Gastrocnemius medialis (tissue), 4 donors: ENCODE results near the gene SEMG2. TPM values are rescaled to one million over a fixed set of nuclear protein-coding genes. Genes with fewer than 3 reads are reported as not detected.

ENCODE experiments used
- ATAC-seq, 2 donors: fragments of 150-250 bp; one replicate each; pipeline ENCODE4 v1.9.1; 2016
- DNase-seq, 2 donors: peaks; one replicate each; pipeline ENCODE4 v3.0.0-alpha.2; 2019
- H3K27ac ChIP-seq, 4 donors: fragments of 200-600 bp; sonication (generic); 1 replicate in 1 of 4; 2 replicates in 3 of 4; pipeline ENCODE4 v1.5.1; 2016 to 2018; ENCODE audit warnings: mild to moderate bottlenecking in 2 of 4, moderate library complexity in 1 of 4
- H3K27me3 ChIP-seq, 3 donors: fragments of 200-600 bp; sonication (generic) in 2 of 3; 1 replicate in 1 of 3; 2 replicates in 2 of 3; pipeline versions ENCODE4 v1.5.1 to v1.6.0; 2016 to 2019; ENCODE audit warnings: mild to moderate bottlenecking in 1 of 3, moderate library complexity in 1 of 3
- H3K36me3 ChIP-seq, 2 donors: fragments of 200-600 bp; sonication (generic) in 1 of 2; one replicate each; pipeline ENCODE4 v1.5.1; 2017 to 2018
- H3K4me1 ChIP-seq, 2 donors: fragments of 200-600 bp; sonication (generic) in 1 of 2; one replicate each; pipeline ENCODE4 v1.5.1; 2016 to 2017; ENCODE audit warnings: mild to moderate bottlenecking in 2 of 2
- H3K4me3 ChIP-seq, 4 donors: fragments of 200-600 bp; sonication (generic) in 3 of 4; 1 replicate in 1 of 4; 2 replicates in 3 of 4; pipeline ENCODE4 v1.5.1; 2016 to 2019; ENCODE audit warnings: mild to moderate bottlenecking in 2 of 4
- H3K9me3 ChIP-seq, 3 donors: fragments of 200-600 bp; sonication (generic) in 2 of 3; 1 replicate in 1 of 3; 2 replicates in 2 of 3; pipeline ENCODE4 v1.5.1; 2016 to 2019
- POLR2A ChIP-seq, 2 donors: fragments of 450-650 bp; IDR thresholded peaks; one replicate each; pipeline ENCODE4 v1.6.1; 2017; ENCODE audit warnings: antibody characterized with exemption in 2 of 2, mild to moderate bottlenecking in 2 of 2, moderate library complexity in 2 of 2
- in situ Hi-C, 4 donors: fragments of 200-750 bp; cut with MboI; loops; one replicate each; pipeline versions ENCODE4 v1.15.0 to v1.8.0; 2017; ENCODE audit warnings: low sequenced_read_pairs in 4 of 4
- intact Hi-C: fragments of 100-400 bp; cut with DNase I; formaldehyde crosslinking; loops from one replicate; pipeline ENCODE4 v1.15.1; 2023; ENCODE audit warnings: low total_unique reads
- total RNA-seq, 4 donors: library from RNA; depleted of rRNA; stranded (reverse); fragments of >200 nt; gene quantifications; one replicate each; pipeline versions ENCODE4 v1.1.0 to v1.2.3, GENCODE V29; 2016
- TF ChIP-seq, protein P1 (sequence below), 5 experiments: fragments of 450-650 bp in 3 of 5; fragments of 200-600 bp in 2 of 5; sonication (generic) in 2 of 5; IDR thresholded peaks in 4 of 5; conservative IDR thresholded peaks in 1 of 5; 1 replicate in 4 of 5; 2 replicates in 1 of 5; pipeline ENCODE4 v1.5.1; 2016 to 2019; ENCODE audit warnings: antibody characterized with exemption in 5 of 5, mild to moderate bottlenecking in 3 of 5, moderate library complexity in 3 of 5

Gene SEMG2
- total RNA-seq, 4 donors from 2014 or later = not detected

DNA sequence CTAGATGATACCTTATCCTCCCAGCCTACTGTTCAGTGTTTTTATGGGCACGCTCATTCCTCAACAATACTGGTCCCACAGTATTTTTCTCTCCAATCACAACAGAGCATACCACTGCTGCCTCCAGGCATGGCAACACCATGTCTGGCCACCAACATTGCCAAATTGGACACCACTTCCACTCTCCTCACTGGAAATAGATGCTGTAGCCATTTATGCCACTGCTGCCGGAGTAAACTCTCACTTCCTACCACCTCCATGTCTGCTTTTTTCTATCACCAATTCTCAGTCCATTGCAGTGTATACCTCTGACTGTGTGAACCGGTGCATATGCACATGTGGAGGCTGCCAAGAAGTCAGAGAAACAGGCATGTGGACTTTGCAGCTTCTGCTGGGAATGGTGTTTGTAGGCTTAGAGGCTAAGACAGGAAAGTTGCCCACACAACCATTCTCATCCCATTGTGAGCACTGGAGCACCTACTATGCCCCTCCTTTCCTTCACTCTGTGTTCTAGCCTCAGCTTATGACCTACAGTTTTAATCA is 32.0 kb upstream of the SEMG2 start:
- no peak for ATAC-seq
- intact Hi-C loops (no loop called here), in situ Hi-C loops (no loop called here)
- no peak for DNase-seq
- TF ChIP-seq POLR2A (IDR thresholded peaks at IDR 0.05) = no peak
- TF ChIP-seq, protein P1, sequence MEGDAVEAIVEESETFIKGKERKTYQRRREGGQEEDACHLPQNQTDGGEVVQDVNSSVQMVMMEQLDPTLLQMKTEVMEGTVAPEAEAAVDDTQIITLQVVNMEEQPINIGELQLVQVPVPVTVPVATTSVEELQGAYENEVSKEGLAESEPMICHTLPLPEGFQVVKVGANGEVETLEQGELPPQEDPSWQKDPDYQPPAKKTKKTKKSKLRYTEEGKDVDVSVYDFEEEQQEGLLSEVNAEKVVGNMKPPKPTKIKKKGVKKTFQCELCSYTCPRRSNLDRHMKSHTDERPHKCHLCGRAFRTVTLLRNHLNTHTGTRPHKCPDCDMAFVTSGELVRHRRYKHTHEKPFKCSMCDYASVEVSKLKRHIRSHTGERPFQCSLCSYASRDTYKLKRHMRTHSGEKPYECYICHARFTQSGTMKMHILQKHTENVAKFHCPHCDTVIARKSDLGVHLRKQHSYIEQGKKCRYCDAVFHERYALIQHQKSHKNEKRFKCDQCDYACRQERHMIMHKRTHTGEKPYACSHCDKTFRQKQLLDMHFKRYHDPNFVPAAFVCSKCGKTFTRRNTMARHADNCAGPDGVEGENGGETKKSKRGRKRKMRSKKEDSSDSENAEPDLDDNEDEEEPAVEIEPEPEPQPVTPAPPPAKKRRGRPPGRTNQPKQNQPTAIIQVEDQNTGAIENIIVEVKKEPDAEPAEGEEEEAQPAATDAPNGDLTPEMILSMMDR (IDR thresholded peaks at IDR 0.05 in 4 of 5, conservative IDR thresholded peaks at IDR 0.05 in 1 of 5) = no peak
- H3K36me3 ChIP-seq = no peaks in the 10 kb centered on the region
- no peaks in the 10 kb centered on the region for H3K4me1 ChIP-seq
- H3K27ac ChIP-seq = no peak overlapping the region
- H3K9me3 ChIP-seq = no peaks in the 10 kb centered on the region
- no peak overlapping the region for H3K4me3 ChIP-seq
- no peaks in the 10 kb centered on the region for H3K27me3 ChIP-seq

DNA sequence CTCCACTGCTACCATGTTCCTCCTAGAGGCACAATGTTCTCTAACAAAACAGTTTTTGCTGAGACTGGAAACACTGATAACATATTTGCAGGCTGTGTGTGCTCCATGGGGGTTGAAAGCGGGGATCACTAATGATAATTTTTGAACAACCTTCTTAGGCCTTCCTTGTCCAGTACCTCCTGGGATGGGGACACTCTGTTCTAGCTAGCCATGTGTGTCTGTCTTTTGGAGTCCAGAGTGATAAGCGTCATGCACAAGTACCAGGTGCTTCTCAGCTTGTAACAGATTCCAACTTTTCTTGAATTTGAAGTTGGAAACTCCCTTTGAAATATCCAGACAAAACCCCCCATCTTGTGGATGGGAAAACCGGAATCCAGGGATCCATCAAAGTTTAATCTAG is 31.3 kb upstream of the SEMG2 start:
- no peak for ATAC-seq
- intact Hi-C loops = no loop called here
- H3K36me3 ChIP-seq = no peaks in the 10 kb centered on the region

DNA sequence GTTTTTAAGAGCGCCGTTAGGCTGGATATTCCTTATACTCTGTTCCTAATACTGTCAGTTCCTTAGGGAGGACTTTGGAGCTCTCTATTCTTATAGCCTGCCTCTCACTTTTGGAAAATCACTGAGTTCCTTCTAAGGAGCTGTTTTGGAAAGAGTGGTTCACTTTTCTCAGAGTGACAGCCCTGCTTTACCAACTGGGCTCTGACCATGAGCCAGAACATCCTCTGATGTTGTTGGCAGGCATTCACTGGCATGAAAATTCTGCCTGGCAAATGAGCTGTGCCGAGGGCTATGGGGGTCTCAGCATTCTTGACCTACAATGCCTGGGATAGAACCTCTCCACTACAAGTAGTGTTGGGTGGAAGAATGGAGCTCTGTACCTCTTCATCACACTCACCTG is 29.2 kb upstream of the SEMG2 start:
- intact Hi-C loops (no loop called here), in situ Hi-C loops (no loop called here)
- no peaks in the 10 kb centered on the region for H3K36me3 ChIP-seq
- no peaks in the 10 kb centered on the region for H3K27me3 ChIP-seq
- H3K9me3 ChIP-seq = no peaks in the 10 kb centered on the region
- no peaks in the 10 kb centered on the region for H3K4me1 ChIP-seq
- H3K27ac ChIP-seq = no peak overlapping the region
- no peak for ATAC-seq
- H3K4me3 ChIP-seq = no peak overlapping the region
- TF ChIP-seq POLR2A (IDR thresholded peaks at IDR 0.05) = no peak
- TF ChIP-seq, protein P1 (IDR thresholded peaks at IDR 0.05 in 4 of 5, conservative IDR thresholded peaks at IDR 0.05 in 1 of 5) = no peak
- DNase-seq = no peak

More for the DNA sequence above, 31.3 kb upstream of the SEMG2 start:
- Histone ChIP-seq H3K4me3 (no peak overlapping the region), H3K9me3 (no peaks in the 10 kb centered on the region), H3K27ac (no peak overlapping the region), H3K27me3 (no peaks in the 10 kb centered on the region), H3K4me1 (no peaks in the 10 kb centered on the region)
- DNase-seq = no peak
- TF ChIP-seq POLR2A (IDR thresholded peaks at IDR 0.05) = no peak
- TF ChIP-seq, protein P1 (IDR thresholded peaks at IDR 0.05 in 4 of 5, conservative IDR thresholded peaks at IDR 0.05 in 1 of 5) = no peak
- in situ Hi-C loops = no loop called here

DNA sequence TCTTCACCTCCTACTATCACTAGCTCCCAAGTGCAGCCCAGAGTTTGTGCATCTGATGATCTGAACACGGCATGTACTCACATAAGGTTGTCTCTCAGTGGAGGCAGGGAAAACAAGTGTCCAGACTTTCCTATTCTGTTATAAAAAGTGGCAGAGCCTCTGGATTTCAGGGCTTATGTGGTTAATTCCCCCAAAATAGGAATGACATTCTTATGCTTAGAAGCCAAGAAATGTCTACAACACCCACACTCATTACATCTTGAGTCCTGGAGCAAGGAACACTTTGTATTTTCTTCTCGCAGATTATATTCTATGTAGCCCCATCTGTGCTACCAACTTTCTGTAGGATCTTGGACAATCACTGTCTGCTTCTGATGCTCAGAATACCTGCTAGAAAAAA is 27.8 kb upstream of the SEMG2 start:
- no peak for ATAC-seq
- Histone ChIP-seq H3K4me1 (no peaks in the 10 kb centered on the region), H3K27me3 (no peaks in the 10 kb centered on the region), H3K36me3 (no peaks in the 10 kb centered on the region), H3K4me3 (no peak overlapping the region), H3K27ac (no peak overlapping the region), H3K9me3 (no peaks in the 10 kb centered on the region)
- no peak for DNase-seq
- intact Hi-C loops = no loop called here
- in situ Hi-C loops = no loop called here
- TF ChIP-seq POLR2A (IDR thresholded peaks at IDR 0.05) = no peak
- TF ChIP-seq, protein P1 (IDR thresholded peaks at IDR 0.05 in 4 of 5, conservative IDR thresholded peaks at IDR 0.05 in 1 of 5) = no peak

DNA sequence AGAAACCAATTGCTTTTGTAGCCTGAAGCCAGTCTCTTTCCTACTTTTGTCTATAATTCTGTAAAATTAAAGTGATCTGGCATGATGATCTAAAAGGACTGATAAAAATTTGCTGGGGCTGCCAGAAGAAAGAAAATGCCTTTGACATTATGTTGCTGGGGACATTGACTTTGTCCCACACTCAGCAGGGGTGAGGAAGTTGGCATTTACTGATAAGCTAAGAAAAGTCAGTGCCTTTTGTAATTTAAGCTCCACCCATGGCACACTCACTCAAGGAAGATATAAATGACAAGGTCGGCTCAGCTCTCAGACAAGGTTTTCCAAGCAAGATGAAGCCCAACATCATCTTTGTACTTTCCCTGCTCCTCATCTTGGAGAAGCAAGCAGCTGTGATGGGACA is 14.4 kb upstream of the SEMG2 start, which contains the start of gene SEMG1:
Gene SEMG1 (plus strand): TSS at position 309 of the 400 bp plus-strand sequence. CDS start 21 bp downstream, at position 330.
- intact Hi-C loops (no loop called here), in situ Hi-C loops (no loop called here)
- H3K9me3 ChIP-seq = no peaks in the 10 kb centered on the region
- no peaks in the 10 kb centered on the region for H3K4me1 ChIP-seq
- TF ChIP-seq, protein P1 (IDR thresholded peaks at IDR 0.05 in 4 of 5, conservative IDR thresholded peaks at IDR 0.05 in 1 of 5) = no peak
- no peak for TF ChIP-seq POLR2A (IDR thresholded peaks at IDR 0.05)
- no peak within 1 kb of the TSS for H3K27ac ChIP-seq
- H3K36me3 ChIP-seq = no peaks in the 10 kb centered on the region
- DNase-seq = no peak
- ATAC-seq = no peak
- peaks cover 0 to 8% (median 0%) of the 10 kb centered on the region in 3 donors for H3K27me3 ChIP-seq
- H3K4me3 ChIP-seq = no peak within 1 kb of the TSS
